Measurements from ENCODE around the gene NDFIP1. TPM values are rescaled to one million over a fixed set of nuclear protein-coding genes. Genes with fewer than 3 reads are reported as not detected.
"Not testable (repeated sequence)": the region's sequence is repeated elsewhere in the genome, so short reads cannot be mapped to it uniquely, and the experiment has no call there.

NDFIP1 gene
- total RNA-seq, 2 experiments from 2014 or later, result 18.7 to 33.1 TPM

DNA sequence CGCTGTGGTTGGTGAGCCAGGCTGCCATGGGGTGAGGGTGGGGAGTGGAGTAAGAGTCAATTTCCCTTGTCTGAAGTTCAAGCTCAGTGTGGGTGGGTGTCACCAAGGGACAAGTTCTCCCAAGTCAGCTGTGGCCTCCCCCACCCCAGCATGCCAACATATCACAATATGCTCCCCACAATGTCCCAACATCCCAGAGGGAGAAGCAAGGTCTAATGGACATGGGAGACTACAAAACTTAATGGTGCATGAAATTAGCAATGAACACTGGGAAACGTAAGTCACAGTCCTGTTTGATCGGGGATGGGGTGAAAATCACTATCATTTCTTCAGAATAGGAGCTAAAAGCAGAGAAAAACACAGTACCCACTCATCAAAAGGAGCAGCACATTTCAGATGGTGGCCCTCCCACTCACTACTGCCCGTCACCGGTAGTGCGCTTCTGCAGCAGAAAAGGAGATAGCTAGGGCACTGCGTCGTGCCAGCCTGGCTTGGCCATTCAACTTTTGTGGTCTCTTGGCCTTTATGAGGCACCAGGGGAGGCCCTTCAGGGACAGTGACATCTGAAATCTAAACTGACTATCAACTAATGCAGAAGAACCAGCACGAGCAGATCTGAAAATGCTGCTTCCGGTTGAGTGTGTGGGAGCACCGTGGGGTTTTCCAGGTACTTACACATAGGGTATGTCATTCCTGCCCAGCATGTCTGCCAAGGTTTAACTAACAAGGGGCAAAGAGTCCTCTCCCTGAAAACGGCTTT, 20.5 kb upstream of the NDFIP1 start:
- no TSS peak for BruUV-seq (replicated peaks)
- no peak overlapping the region for H3K27ac ChIP-seq (ENCODE audit: low read depth, low read length, poor library complexity, severe bottlenecking)
- H3K4me3 ChIP-seq (ENCODE audit: low read depth, low read length, poor library complexity, severe bottlenecking), result no peak overlapping the region
- TF ChIP-seq EZH2phosphoT487 (IDR thresholded peaks at IDR 0.05; ENCODE audit: borderline replicate concordance, low read depth, low read length), result no peak
- TF ChIP-seq, protein P1, sequence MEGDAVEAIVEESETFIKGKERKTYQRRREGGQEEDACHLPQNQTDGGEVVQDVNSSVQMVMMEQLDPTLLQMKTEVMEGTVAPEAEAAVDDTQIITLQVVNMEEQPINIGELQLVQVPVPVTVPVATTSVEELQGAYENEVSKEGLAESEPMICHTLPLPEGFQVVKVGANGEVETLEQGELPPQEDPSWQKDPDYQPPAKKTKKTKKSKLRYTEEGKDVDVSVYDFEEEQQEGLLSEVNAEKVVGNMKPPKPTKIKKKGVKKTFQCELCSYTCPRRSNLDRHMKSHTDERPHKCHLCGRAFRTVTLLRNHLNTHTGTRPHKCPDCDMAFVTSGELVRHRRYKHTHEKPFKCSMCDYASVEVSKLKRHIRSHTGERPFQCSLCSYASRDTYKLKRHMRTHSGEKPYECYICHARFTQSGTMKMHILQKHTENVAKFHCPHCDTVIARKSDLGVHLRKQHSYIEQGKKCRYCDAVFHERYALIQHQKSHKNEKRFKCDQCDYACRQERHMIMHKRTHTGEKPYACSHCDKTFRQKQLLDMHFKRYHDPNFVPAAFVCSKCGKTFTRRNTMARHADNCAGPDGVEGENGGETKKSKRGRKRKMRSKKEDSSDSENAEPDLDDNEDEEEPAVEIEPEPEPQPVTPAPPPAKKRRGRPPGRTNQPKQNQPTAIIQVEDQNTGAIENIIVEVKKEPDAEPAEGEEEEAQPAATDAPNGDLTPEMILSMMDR (conservative IDR thresholded peaks at IDR 0.05; ENCODE audit: low read length), result no peak
- POLR2A ChIA-PET, result no interaction called here
- no peaks in the 10 kb centered on the region for H3K36me3 ChIP-seq (ENCODE audit: insufficient read depth, low read length)
- DNase-seq (ENCODE audit: low spot score), result no peak
- H3K79me2 ChIP-seq (ENCODE audit: insufficient read depth, low read depth, low read length), result no peaks in the 10 kb centered on the region
- no peak overlapping the region for H2AFZ ChIP-seq (ENCODE audit: low read length)
- H3K4me2 ChIP-seq (ENCODE audit: low read length), result no peak overlapping the region
- CTCF ChIA-PET (ENCODE audit: unreplicated experiment), result no interaction called here
- H3K4me1 ChIP-seq (ENCODE audit: insufficient read depth, low read length, poor library complexity, severe bottlenecking), result no peaks in the 10 kb centered on the region
- no peaks in the 10 kb centered on the region for H4K20me1 ChIP-seq (ENCODE audit: insufficient read depth, low read length)
- intact Hi-C loops (cut with micrococcal nuclease; ENCODE audit: unreplicated experiment), result no loop called here
- H3K9me2 ChIP-seq (ENCODE audit: insufficient read depth, low read length), result no peaks in the 10 kb centered on the region
- no peaks in the 10 kb centered on the region for H3K9me3 ChIP-seq (ENCODE audit: low read length)

DNA sequence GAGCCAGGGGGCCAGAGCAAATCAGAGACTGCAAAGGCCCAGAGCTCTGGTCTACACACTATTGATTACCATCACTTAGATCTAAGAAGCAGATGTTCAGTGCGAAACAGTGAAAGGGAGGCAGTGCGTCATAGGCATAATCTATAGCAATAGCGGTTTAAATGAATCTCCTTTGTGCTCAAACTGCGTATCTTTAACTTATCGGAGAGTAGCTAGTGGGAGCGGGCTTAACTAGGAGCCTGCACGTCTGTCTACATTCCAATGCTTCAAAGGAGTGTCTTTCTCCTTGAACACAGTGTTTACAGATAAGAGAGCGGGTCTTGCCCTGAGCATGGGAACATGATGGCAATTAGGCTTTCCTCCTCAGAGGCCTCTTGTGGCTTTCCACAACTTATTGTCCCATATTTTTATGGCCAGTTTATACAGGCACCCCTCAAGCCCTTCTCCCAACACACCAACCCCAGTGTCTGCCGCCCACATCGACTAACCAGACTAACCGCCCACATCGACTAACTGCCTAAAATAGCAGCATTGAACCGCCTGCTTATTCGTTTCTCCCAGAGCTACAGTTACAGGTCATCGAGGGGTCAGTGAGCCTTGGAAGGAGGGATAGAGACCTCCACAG, 19.6 kb upstream of the NDFIP1 start:
- POLR2A ChIA-PET, result interaction anchor here (0.6 kb wide), 1 partner anchor 49 kb away, joined by 4 read pairs; no protein-coding TSS in a partner anchor
- BruUV-seq (replicated peaks), result not testable (repeated sequence)

DNA sequence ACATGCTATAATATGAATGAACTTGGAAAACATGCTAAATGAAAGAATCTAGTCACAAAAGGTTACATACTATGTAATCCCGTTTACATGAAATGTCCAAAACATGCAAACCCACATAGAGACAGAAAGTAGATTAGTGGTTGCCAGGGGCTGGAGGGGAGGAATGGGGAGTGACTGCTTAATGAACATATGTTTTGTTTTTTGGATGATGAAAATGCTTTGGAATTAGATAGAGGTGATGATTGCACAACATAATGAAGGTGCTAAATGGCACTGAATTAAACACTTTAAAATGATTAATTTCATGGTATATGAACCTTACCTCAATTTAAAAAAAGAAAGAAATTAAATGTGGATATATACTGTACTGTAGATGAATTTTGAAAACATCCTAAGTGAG, 17.6 kb upstream of the NDFIP1 start:
- no peak overlapping the region for H3K4me2 ChIP-seq (ENCODE audit: low read length)
- TF ChIP-seq, protein P1 (conservative IDR thresholded peaks at IDR 0.05; ENCODE audit: low read length), result no peak
- no peak for TF ChIP-seq EZH2phosphoT487 (IDR thresholded peaks at IDR 0.05; ENCODE audit: borderline replicate concordance, low read depth, low read length)
- intact Hi-C loops (cut with micrococcal nuclease; ENCODE audit: unreplicated experiment), result no loop called here
- no peaks in the 10 kb centered on the region for H3K9me2 ChIP-seq (ENCODE audit: insufficient read depth, low read length)
- CTCF ChIA-PET (ENCODE audit: unreplicated experiment), result no interaction called here
- no peaks in the 10 kb centered on the region for H3K9me3 ChIP-seq (ENCODE audit: low read length)
- H3K4me1 ChIP-seq (ENCODE audit: insufficient read depth, low read length, poor library complexity, severe bottlenecking), result no peaks in the 10 kb centered on the region
- H2AFZ ChIP-seq (ENCODE audit: low read length), result no peak overlapping the region
- BruUV-seq (replicated peaks), result no TSS peak
- POLR2A ChIA-PET, result no interaction called here
- DNase-seq (ENCODE audit: low spot score), result no peak
- H4K20me1 ChIP-seq (ENCODE audit: insufficient read depth, low read length), result no peaks in the 10 kb centered on the region
- H3K79me2 ChIP-seq (ENCODE audit: insufficient read depth, low read depth, low read length), result no peaks in the 10 kb centered on the region
- no peaks in the 10 kb centered on the region for H3K36me3 ChIP-seq (ENCODE audit: insufficient read depth, low read length)
- no peak overlapping the region for H3K4me3 ChIP-seq (ENCODE audit: low read depth, low read length, poor library complexity, severe bottlenecking)
- H3K27ac ChIP-seq (ENCODE audit: low read depth, low read length, poor library complexity, severe bottlenecking), result no peak overlapping the region

More for the DNA sequence above, 19.6 kb upstream of the NDFIP1 start:
- H3K4me1 ChIP-seq (ENCODE audit: insufficient read depth, low read length, poor library complexity, severe bottlenecking); H3K36me3 ChIP-seq (ENCODE audit: insufficient read depth, low read length); H4K20me1 ChIP-seq (ENCODE audit: insufficient read depth, low read length); H2AFZ ChIP-seq (ENCODE audit: low read length); H3K27ac ChIP-seq (ENCODE audit: low read depth, low read length, poor library complexity, severe bottlenecking); CTCF ChIA-PET (ENCODE audit: unreplicated experiment); DNase-seq (ENCODE audit: low spot score); intact Hi-C loops (cut with micrococcal nuclease; ENCODE audit: unreplicated experiment); H3K4me2 ChIP-seq (ENCODE audit: low read length); H3K4me3 ChIP-seq (ENCODE audit: low read depth, low read length, poor library complexity, severe bottlenecking); H3K9me2 ChIP-seq (ENCODE audit: insufficient read depth, low read length); H3K9me3 ChIP-seq (ENCODE audit: low read length); H3K79me2 ChIP-seq (ENCODE audit: insufficient read depth, low read depth, low read length): not testable (repeated sequence)
